NCI-H146 (cell line): ENCODE data around the gene TBC1D22A.

Source experiments
- DNase-seq: peaks from one replicate; lab custom pipeline; 2025; lab: John Stamatoyannopoulos, UW

The TBC1D22A gene

GRCh38 chr22:47032956-47033647, 270.7 kb downstream of the TBC1D22A start:
- DNase-seq, result no peak

- no peak for DNase-seq
Measured at GRCh38 chr22:47033648-47034000, 271.2 kb downstream of the TBC1D22A start.

- DNase-seq, result no peak
Measured at GRCh38 chr22:47034076-47034808, 271.8 kb downstream of the TBC1D22A start.

GRCh38 chr22:47034905-47035419, 272.5 kb downstream of the TBC1D22A start:
- DNase-seq, result no peak

GRCh38 chr22:47035425-47035881, 273.0 kb downstream of the TBC1D22A start:
- DNase-seq, result no peak

GRCh38 chr22:47036352-47036751, 273.9 kb downstream of the TBC1D22A start:
- no peak for DNase-seq

- no peak for DNase-seq
Measured at GRCh38 chr22:47036936-47037485, 274.6 kb downstream of the TBC1D22A start.

GRCh38 chr22:47038206-47038835, 275.9 kb downstream of the TBC1D22A start:
- DNase-seq, result no peak

- DNase-seq, result no peak
Measured at GRCh38 chr22:47039356-47039755, 276.9 kb downstream of the TBC1D22A start.

GRCh38 chr22:47040486-47041270, 278.2 kb downstream of the TBC1D22A start:
- DNase-seq, result no peak

- DNase-seq, result no peak
Measured at GRCh38 chr22:47041271-47042115, 279.0 kb downstream of the TBC1D22A start.

- DNase-seq, result no peak
Measured at GRCh38 chr22:47042116-47042825, 279.8 kb downstream of the TBC1D22A start.

- peak; percentile 80 for DNase-seq
Measured at GRCh38 chr22:47042861-47043496, 280.5 kb downstream of the TBC1D22A start.

GRCh38 chr22:47043835-47044721, 281.6 kb downstream of the TBC1D22A start:
- peak; percentile 79 for DNase-seq

- no peak for DNase-seq
Measured at GRCh38 chr22:47044722-47045535, 282.5 kb downstream of the TBC1D22A start.

- DNase-seq, result no peak
Measured at GRCh38 chr22:47045691-47046410, 283.4 kb downstream of the TBC1D22A start.
